Measurements from ENCODE around the gene PTPRM.

PTPRM gene

DNA sequence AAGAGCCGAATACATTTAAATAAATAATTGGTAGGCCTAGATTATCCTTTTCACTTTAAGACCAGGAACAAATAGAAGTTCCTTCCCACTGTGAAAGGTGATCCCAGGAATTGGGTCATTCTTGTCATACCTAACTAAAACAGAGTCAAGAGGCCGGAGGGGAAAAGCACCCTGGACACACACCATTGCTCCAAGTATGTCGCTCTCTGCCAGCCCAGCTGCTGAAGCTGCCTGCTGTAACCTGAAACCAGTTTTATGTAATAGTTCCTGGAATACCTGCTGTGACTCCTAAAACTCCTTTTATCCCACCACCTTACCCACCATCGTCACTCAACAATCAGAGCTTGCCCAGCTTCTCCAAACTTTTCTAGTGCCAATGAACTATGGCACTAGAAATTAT, 217.1 kb downstream of the PTPRM start:
- DNase-seq (ENCODE audit: low read depth, low spot score): no peak
- H3K9ac ChIP-seq (ENCODE audit: insufficient read length, low read depth): no peak overlapping the region
- no peaks in the 10 kb centered on the region for H3K27me3 ChIP-seq (ENCODE audit: insufficient read depth, insufficient read length)
- H3K4me1 ChIP-seq (ENCODE audit: insufficient read depth, insufficient read length): no peaks in the 10 kb centered on the region
- TF ChIP-seq ZNF274 (IDR thresholded peaks at IDR 0.05; ENCODE audit: low read depth, low read length) (no peak), SUZ12 (IDR thresholded peaks at IDR 0.05; ENCODE audit: extremely low read depth, insufficient read depth, insufficient read length) (no peak), YY1 (IDR thresholded peaks at IDR 0.05; ENCODE audit: insufficient read depth, insufficient read length) (no peak)
- H3K4me3 ChIP-seq (ENCODE audit: insufficient read length, low read depth): no peak overlapping the region
- H3K9me3 ChIP-seq (ENCODE audit: insufficient read depth, low read length): no peaks in the 10 kb centered on the region
- no peaks in the 10 kb centered on the region for H3K36me3 ChIP-seq (ENCODE audit: insufficient read depth, insufficient read length, low read length)

GRCh38 chr18:7786569-7786968, 219.5 kb downstream of the PTPRM start:
- no peak for DNase-seq (ENCODE audit: low read depth, low spot score)
- Histone ChIP-seq H3K4me3 (ENCODE audit: insufficient read length, low read depth) (no peak overlapping the region), H3K9me3 (ENCODE audit: insufficient read depth, low read length) (no peaks in the 10 kb centered on the region), H3K9ac (ENCODE audit: insufficient read length, low read depth) (no peak overlapping the region), H3K36me3 (ENCODE audit: insufficient read depth, insufficient read length, low read length) (no peaks in the 10 kb centered on the region), H3K27me3 (ENCODE audit: insufficient read depth, insufficient read length) (no peaks in the 10 kb centered on the region), H3K4me1 (ENCODE audit: insufficient read depth, insufficient read length) (no peaks in the 10 kb centered on the region)
- TF ChIP-seq YY1 (IDR thresholded peaks at IDR 0.05; ENCODE audit: insufficient read depth, insufficient read length) (no peak), SUZ12 (IDR thresholded peaks at IDR 0.05; ENCODE audit: extremely low read depth, insufficient read depth, insufficient read length) (no peak), ZNF274 (IDR thresholded peaks at IDR 0.05; ENCODE audit: low read depth, low read length) (no peak)

DNA sequence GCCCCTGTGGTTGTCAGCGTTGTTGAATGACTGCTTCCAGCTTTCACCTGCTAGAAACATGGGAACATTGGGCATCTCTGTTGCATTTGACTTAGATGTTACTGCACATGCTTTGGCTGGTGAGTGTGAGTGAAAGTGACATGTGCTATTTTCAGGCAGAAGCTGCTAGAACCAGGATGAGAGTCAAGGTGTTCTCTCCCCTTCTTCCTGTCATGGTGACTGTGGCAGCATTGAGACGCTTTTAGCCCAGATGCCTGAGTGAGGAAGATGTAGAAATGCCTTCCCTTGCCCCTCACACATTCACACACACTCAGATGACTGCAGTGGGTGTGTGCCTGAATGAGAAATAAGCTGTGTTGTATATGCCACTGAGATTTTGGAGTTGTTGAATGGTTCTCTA, 220.2 kb downstream of the PTPRM start:
- no peak for TF ChIP-seq YY1 (IDR thresholded peaks at IDR 0.05; ENCODE audit: insufficient read depth, insufficient read length)
- TF ChIP-seq SUZ12 (IDR thresholded peaks at IDR 0.05; ENCODE audit: extremely low read depth, insufficient read depth, insufficient read length): no peak
- no peak for TF ChIP-seq ZNF274 (IDR thresholded peaks at IDR 0.05; ENCODE audit: low read depth, low read length)
- Histone ChIP-seq H3K9me3 (ENCODE audit: insufficient read depth, low read length) (no peaks in the 10 kb centered on the region), H3K36me3 (ENCODE audit: insufficient read depth, insufficient read length, low read length) (no peaks in the 10 kb centered on the region), H3K4me3 (ENCODE audit: insufficient read length, low read depth) (no peak overlapping the region), H3K4me1 (ENCODE audit: insufficient read depth, insufficient read length) (no peaks in the 10 kb centered on the region), H3K27me3 (ENCODE audit: insufficient read depth, insufficient read length) (no peaks in the 10 kb centered on the region), H3K9ac (ENCODE audit: insufficient read length, low read depth) (no peak overlapping the region)
- DNase-seq (ENCODE audit: low read depth, low spot score): no peak

DNA sequence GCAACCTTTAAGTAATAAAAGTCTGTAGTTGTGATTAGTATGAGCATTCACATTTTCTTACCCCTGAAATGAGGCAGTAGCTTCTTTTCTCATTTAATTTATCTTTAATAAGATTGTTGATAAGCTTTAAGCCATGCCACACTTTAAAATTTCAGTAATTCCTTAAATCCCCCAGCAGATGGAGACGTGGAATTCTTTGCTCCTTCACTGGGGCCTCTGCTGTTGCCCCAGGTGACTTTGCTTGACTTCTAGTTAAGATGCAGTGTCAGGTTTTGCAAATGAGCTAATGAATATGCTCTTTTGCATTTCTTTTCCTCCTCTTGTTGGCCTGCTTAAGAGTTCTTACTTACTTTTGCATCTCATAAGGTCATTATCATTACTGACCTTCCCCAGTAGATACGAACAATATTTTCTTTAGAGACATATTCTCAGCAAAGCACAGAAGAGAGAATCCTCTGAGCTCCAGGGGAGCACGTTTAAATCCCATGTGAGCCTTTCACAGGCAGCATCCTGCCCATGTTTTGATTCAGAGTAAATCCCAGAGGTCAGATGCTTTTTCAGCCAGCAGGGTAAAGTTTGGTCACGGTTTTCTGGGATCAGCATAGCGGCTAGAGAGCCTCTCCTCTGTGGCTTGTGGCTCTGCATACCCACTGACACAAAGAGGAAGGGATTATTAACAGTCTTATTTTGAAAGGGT, 222.9 kb downstream of the PTPRM start:
- Histone ChIP-seq H3K27me3 (ENCODE audit: insufficient read depth, insufficient read length) (no peaks in the 10 kb centered on the region), H3K4me1 (ENCODE audit: insufficient read depth, insufficient read length) (no peaks in the 10 kb centered on the region), H3K36me3 (ENCODE audit: insufficient read depth, insufficient read length, low read length) (no peaks in the 10 kb centered on the region), H3K9ac (ENCODE audit: insufficient read length, low read depth) (peak overlapping the region; percentile 21), H3K4me3 (ENCODE audit: insufficient read length, low read depth) (no peak overlapping the region), H3K9me3 (ENCODE audit: insufficient read depth, low read length) (no peaks in the 10 kb centered on the region)
- TF ChIP-seq ZNF274 (IDR thresholded peaks at IDR 0.05; ENCODE audit: low read depth, low read length) (no peak), SUZ12 (IDR thresholded peaks at IDR 0.05; ENCODE audit: extremely low read depth, insufficient read depth, insufficient read length) (no peak), YY1 (IDR thresholded peaks at IDR 0.05; ENCODE audit: insufficient read depth, insufficient read length) (no peak)
- DNase-seq (ENCODE audit: low read depth, low spot score): peak; percentile 43

DNA sequence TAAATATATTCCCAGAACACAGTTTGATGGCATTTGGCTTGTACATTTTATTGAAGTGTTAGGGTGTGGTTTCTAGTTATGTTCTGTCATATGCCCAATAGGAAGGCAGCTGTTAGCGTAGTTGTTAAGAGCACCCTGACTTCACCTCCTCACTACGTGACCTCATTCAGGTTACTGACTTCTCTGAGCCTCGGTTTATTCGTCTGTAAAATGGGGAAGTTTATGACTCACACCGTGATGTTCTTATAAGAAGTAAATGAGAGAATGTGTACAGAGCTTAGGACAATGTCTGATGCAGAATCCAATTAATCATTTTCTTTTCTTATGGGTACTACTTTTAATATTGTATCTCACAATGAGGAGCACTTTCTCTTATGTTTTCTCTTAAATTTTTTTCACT, 226.0 kb downstream of the PTPRM start:
- Histone ChIP-seq H3K4me3 (ENCODE audit: insufficient read length, low read depth) (no peak overlapping the region), H3K9me3 (ENCODE audit: insufficient read depth, low read length) (no peaks in the 10 kb centered on the region), H3K4me1 (ENCODE audit: insufficient read depth, insufficient read length) (no peaks in the 10 kb centered on the region), H3K9ac (ENCODE audit: insufficient read length, low read depth) (no peak overlapping the region), H3K27me3 (ENCODE audit: insufficient read depth, insufficient read length) (no peaks in the 10 kb centered on the region), H3K36me3 (ENCODE audit: insufficient read depth, insufficient read length, low read length) (no peaks in the 10 kb centered on the region)
- no peak for DNase-seq (ENCODE audit: low read depth, low spot score)
- TF ChIP-seq ZNF274 (IDR thresholded peaks at IDR 0.05; ENCODE audit: low read depth, low read length): no peak
- TF ChIP-seq SUZ12 (IDR thresholded peaks at IDR 0.05; ENCODE audit: extremely low read depth, insufficient read depth, insufficient read length): no peak
- TF ChIP-seq YY1 (IDR thresholded peaks at IDR 0.05; ENCODE audit: insufficient read depth, insufficient read length): no peak

GRCh38 chr18:7803956-7804469, 236.9 kb downstream of the PTPRM start:
- TF ChIP-seq YY1 (IDR thresholded peaks at IDR 0.05; ENCODE audit: insufficient read depth, insufficient read length) (no peak), SUZ12 (IDR thresholded peaks at IDR 0.05; ENCODE audit: extremely low read depth, insufficient read depth, insufficient read length) (no peak), ZNF274 (IDR thresholded peaks at IDR 0.05; ENCODE audit: low read depth, low read length) (no peak)

DNA sequence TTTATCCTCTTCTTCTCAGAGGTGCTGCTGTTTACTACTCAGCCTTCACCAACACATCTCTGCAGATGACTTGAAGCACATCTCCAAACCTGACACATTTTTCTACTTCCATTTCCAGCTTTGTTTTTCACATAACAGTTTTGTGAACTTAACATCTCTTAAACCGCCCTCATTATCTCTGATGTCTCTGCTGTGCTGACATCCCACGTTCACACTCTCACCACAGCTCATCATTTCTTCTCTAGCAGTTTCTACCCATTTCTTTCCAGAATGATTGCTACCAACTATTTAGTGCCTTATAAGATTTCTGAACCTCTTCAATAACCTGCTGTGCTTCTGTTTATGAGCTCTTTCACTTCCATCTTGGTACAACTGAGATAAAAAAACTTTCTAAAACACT, 238.0 kb downstream of the PTPRM start:
- H3K4me3 ChIP-seq (ENCODE audit: insufficient read length, low read depth): no peak overlapping the region
- peaks cover 4% of the 10 kb centered on the region for H3K4me1 ChIP-seq (ENCODE audit: insufficient read depth, insufficient read length)
- no peaks in the 10 kb centered on the region for H3K36me3 ChIP-seq (ENCODE audit: insufficient read depth, insufficient read length, low read length)
- no peak overlapping the region for H3K9ac ChIP-seq (ENCODE audit: insufficient read length, low read depth)
- H3K9me3 ChIP-seq (ENCODE audit: insufficient read depth, low read length): no peaks in the 10 kb centered on the region
- no peaks in the 10 kb centered on the region for H3K27me3 ChIP-seq (ENCODE audit: insufficient read depth, insufficient read length)
- DNase-seq (ENCODE audit: low read depth, low spot score): no peak
- no peak for TF ChIP-seq SUZ12 (IDR thresholded peaks at IDR 0.05; ENCODE audit: extremely low read depth, insufficient read depth, insufficient read length)
- no peak for TF ChIP-seq YY1 (IDR thresholded peaks at IDR 0.05; ENCODE audit: insufficient read depth, insufficient read length)
- TF ChIP-seq ZNF274 (IDR thresholded peaks at IDR 0.05; ENCODE audit: low read depth, low read length): no peak

More at GRCh38 chr18:7803956-7804469, 236.9 kb downstream of the PTPRM start:
- Histone ChIP-seq H3K36me3 (ENCODE audit: insufficient read depth, insufficient read length, low read length) (no peaks in the 10 kb centered on the region), H3K27me3 (ENCODE audit: insufficient read depth, insufficient read length) (no peaks in the 10 kb centered on the region), H3K4me3 (ENCODE audit: insufficient read length, low read depth) (no peak overlapping the region), H3K4me1 (ENCODE audit: insufficient read depth, insufficient read length) (no peaks in the 10 kb centered on the region), H3K9me3 (ENCODE audit: insufficient read depth, low read length) (no peaks in the 10 kb centered on the region), H3K9ac (ENCODE audit: insufficient read length, low read depth) (no peak overlapping the region)
- no peak for DNase-seq (ENCODE audit: low read depth, low spot score)
